ENCODE results near the gene SLC26A11.

Gene SLC26A11

DNA sequence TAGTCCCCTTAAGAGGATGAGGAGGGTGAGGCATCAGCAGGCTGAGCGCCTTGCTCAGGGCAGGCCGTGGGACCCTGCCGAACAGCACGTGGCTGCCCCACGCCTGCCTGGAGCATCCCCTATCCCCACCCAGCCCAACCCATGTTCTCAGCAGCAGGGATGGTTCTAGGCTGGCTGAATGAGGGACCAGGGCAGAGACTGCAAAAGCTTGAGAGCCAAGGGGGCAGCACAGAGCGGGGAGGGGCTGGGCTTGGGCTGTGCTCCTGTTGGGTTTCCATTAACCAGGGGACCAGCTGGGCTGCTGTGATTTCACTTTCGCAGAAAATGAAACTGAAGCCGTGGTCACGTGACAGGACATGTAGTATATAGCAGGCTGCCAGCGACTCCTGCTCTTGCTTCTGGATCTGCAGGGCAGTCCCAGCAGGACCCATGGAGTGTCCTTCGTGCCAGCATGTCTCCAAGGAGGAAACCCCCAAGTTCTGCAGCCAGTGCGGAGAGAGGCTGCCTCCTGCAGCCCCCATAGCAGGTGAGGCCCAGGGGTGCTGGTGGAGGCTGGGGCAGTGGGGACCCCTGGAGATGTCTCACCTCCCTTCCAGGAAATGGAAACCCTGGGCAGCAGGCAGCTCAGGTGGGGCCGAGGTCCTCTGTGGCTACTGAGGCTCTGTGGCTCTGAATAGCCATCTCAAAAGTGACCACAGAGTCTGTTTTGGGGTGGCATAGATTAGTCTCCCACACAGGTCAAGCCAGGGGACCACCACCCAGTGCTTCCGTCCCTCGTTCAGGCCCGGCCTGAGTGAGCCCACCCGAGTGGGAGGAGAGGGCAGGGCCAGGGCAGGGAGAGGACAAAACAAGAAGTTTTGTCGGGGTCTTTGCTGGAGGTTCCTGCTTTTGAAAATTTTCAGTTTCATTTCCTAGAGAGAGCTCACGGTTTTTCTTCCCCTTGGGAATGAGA lies 43.3 kb downstream of the SLC26A11 start:
- DNase-seq (ENCODE audit: low read depth), result peak; percentile 88
- peak overlapping the region; percentile 26 for H3K4me3 ChIP-seq (ENCODE audit: control insufficient read depth, low read depth, low read length)
- TF ChIP-seq, protein P1, sequence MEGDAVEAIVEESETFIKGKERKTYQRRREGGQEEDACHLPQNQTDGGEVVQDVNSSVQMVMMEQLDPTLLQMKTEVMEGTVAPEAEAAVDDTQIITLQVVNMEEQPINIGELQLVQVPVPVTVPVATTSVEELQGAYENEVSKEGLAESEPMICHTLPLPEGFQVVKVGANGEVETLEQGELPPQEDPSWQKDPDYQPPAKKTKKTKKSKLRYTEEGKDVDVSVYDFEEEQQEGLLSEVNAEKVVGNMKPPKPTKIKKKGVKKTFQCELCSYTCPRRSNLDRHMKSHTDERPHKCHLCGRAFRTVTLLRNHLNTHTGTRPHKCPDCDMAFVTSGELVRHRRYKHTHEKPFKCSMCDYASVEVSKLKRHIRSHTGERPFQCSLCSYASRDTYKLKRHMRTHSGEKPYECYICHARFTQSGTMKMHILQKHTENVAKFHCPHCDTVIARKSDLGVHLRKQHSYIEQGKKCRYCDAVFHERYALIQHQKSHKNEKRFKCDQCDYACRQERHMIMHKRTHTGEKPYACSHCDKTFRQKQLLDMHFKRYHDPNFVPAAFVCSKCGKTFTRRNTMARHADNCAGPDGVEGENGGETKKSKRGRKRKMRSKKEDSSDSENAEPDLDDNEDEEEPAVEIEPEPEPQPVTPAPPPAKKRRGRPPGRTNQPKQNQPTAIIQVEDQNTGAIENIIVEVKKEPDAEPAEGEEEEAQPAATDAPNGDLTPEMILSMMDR (conservative IDR thresholded peaks at IDR 0.05; ENCODE audit: control insufficient read depth, insufficient read depth, low read depth, low read length), result no peak

DNA sequence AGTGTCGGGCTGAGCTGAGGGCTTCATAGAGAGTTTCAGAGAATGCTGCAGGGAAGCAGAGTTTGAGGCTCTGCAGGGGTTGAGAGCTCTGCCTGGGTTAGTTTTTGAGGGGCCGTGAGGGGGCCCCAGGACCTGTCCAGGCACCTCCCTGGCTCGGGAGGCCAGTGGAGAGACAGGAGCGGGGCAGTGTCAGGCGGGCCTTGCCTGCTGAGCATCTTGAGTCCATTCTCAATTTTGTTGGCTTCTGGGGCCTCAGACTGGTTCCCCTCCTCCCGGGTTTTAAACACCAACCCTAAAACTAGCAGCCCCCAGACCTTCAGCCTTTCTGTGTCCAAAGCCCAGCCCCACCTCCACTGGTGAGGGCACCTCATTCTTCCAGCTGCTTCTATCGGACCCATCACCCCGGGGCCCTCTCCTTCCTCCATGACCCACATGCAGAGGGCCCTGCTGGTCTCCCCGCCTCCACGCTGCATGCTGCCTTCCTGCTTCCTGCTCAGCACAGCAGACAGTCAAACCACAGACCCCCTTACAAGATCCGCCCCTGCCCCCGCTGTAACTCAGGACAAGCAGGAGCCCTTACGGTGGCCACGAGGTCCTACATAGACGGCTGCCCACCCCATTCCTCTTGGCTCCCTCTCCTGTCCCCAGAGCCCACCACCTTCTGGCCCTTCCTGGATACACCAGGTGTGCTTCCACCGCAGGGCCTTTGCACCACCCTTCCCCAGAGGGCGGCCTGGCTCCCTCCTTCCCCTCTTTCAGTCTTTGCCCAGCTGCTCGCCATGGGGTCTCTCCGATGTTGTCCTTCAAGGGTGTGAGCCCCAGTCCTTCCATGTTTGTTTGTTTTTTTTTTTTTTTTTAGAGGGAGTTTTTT lies 44.2 kb downstream of the SLC26A11 start:
- DNase-seq (ENCODE audit: low read depth), result no peak
- no peak overlapping the region for H3K4me3 ChIP-seq (ENCODE audit: control insufficient read depth, low read depth, low read length)
- TF ChIP-seq, protein P1 (conservative IDR thresholded peaks at IDR 0.05; ENCODE audit: control insufficient read depth, insufficient read depth, low read depth, low read length), result no peak

DNA sequence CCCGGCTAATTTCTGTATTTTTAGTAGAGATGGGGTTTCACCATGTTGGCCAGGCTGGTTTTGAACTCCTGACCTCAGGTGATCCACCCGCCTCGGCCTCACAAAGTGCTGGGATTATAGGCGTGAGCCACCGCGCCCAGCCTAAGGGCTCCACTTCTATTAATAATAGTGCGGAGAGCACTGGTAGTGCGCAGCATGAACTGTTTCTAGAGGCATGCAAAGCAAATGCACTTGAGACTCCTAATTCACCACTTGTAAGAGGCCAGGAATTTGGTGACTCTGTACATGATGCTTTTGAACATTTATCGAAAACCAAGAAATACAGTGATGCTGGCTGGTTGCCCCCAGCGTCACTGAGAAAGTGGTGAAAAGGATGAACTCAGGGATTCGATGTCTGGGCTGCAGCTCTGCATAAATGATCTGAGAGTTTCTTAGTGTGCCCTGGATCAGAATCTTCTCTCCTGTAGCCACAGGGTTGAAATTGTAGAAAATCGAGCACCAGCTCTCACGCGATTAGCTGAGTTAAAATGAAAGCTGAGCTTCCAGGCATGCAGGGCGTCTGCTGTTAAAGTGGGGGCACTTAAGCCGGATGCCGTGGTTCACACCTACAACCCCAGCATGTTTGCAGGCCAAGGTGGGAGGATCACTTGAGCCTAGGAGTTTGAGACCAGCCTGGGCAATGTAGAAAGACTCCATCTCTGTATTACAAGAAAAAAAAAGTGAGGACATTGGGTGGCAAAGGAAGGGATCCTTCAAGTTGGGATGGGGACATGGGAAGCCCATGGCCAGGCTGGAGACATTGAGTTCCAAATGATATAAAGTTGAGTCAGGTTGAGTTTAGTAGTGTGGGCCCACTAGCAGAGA lies 45.2 kb downstream of the SLC26A11 start:
- H3K4me3 ChIP-seq (ENCODE audit: control insufficient read depth, low read depth, low read length), result no peak overlapping the region
- TF ChIP-seq, protein P1 (conservative IDR thresholded peaks at IDR 0.05; ENCODE audit: control insufficient read depth, insufficient read depth, low read depth, low read length), result no peak
- DNase-seq (ENCODE audit: low read depth), result peak; percentile 28

DNA sequence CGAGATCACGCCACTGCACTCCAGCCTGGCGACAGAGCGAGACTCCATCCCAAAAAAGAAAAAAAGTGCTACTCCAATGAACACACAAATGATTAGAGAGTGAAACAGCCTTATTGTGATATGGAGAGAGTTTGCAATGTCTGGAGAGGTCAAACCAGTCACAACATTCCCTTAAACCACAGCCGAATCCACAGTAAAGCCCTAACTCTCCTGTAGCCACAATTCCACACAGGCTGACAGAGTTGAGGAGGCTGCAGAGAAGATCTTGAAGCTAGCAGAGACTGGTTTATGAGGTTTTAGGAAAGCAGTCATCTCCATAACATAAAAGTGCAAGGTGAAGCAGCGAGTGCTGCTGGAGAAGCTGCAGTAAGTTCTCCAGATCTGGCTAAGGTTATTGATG lies 47.2 kb downstream of the SLC26A11 start:
- TF ChIP-seq, protein P1 (conservative IDR thresholded peaks at IDR 0.05; ENCODE audit: control insufficient read depth, insufficient read depth, low read depth, low read length), result no peak
- H3K4me3 ChIP-seq (ENCODE audit: control insufficient read depth, low read depth, low read length), result no peak overlapping the region
- no peak for DNase-seq (ENCODE audit: low read depth)

DNA sequence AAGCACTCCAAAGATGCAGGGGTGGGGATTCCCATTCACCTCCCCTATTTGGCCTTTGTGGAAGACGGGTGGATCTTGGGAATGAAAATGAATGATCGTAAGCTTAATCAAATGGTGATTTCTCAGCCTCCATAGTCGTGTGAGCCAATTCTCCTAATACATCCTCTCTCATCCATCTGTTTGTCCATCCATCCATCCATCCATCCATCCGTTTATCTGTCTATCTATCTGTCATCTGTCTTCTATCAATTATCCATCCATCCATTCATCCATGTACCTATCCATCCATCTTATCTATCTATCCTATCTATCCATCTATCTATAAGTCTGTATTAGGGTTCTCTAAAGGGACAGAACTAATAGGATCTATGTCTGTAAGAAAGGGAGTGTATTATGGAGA lies 48.2 kb downstream of the SLC26A11 start:
- no peak for DNase-seq (ENCODE audit: low read depth)
- TF ChIP-seq, protein P1 (conservative IDR thresholded peaks at IDR 0.05; ENCODE audit: control insufficient read depth, insufficient read depth, low read depth, low read length), result no peak
- H3K4me3 ChIP-seq (ENCODE audit: control insufficient read depth, low read depth, low read length), result no peak overlapping the region

DNA sequence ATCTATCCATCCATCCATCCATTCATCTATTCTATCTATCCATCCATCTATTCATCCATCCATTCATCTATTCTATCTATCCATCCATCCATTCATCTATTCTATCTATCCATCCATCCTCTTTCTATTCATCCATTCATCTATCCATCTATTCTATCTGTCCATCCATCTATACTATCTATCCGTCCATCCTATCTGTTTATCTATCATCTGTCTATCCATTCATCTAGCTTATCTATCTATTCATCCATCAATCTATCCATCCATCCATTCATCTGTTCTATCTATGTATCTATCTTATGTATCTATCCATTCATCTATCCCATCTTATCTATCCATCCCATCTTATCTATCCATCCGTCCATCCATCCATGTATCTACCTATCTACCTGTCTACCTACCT lies 49.2 kb downstream of the SLC26A11 start:
- TF ChIP-seq, protein P1 (conservative IDR thresholded peaks at IDR 0.05; ENCODE audit: control insufficient read depth, insufficient read depth, low read depth, low read length), result no peak
- no peak for DNase-seq (ENCODE audit: low read depth)
- H3K4me3 ChIP-seq (ENCODE audit: control insufficient read depth, low read depth, low read length), result no peak overlapping the region
